GM23248 (cell line): ENCODE measurements around the gene CAMKK1.

Source experiments
- EZH2 ChIP-seq: fragments of 200-600 bp; sonication (generic); IDR thresholded peaks from 2 replicates; pipeline ENCODE4 v1.6.1; 2018; ENCODE audit warnings: antibody characterized with exemption, mild to moderate bottlenecking; ENCODE audit not compliant: insufficient read depth, poor library complexity, severe bottlenecking
- EZH2phosphoT487 ChIP-seq: fragments of 200-600 bp; sonication (generic); IDR thresholded peaks from 2 replicates; pipeline ENCODE4 v1.6.1; 2018; ENCODE audit warnings: antibody characterized with exemption, moderate library complexity, mild to moderate bottlenecking, low read depth; ENCODE audit not compliant: insufficient read depth

DNA sequence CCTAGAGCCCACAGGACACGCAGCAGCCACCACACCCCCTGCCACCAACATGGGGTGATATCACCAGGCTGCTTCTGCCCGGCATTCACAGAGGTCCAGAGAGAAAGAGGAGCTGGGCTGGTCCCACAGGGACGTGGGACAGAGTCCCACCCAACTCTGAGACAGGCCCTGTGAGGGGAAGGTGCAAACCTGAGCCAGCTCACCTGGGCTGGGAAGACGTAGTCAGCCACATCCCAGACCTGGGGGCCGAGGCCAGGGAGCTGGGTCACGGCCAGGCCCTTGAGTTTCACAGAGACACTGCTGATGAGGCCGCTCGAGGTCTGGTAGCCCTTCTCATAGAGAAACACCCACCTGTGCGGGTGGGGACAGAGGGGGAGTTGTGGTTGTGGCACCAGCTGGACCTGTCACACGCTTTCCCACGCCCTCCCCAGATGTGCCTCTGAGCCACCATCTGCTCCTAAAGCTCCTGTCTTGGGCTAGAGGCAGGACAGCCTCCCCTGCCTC is 12.2 kb upstream of the CAMKK1 start:
- no peak for TF ChIP-seq EZH2
- no peak for TF ChIP-seq EZH2phosphoT487
